ENCODE data around the gene POR. TPM values are rescaled to one million over a fixed set of nuclear protein-coding genes. Genes with fewer than 3 reads are reported as not detected.
A peak's percentile ranks its signal among the peaks of the same experiment; 100 is the strongest.

The POR gene
- total and polyA plus RNA-seq, 2 of the 13 experiments (the other 11 are each of a cell fraction or from before 2014, with no cell fraction given), result 145 to 266 TPM

- TF ChIP-seq HMGXB3 (CRISPR knock-in tag; IDR thresholded peaks at IDR 0.05; ENCODE audit: borderline replicate concordance) (0 out of 2 replicates have a peak, but pooled peaks have one; percentile 16), MIER2 (CRISPR knock-in tag; IDR thresholded peaks at IDR 0.05) (peak; percentile 89), REXO4 (CRISPR knock-in tag; IDR thresholded peaks at IDR 0.05; ENCODE audit: borderline replicate concordance) (no peak), ZNF75D (CRISPR knock-in tag; IDR thresholded peaks at IDR 0.05; ENCODE audit: borderline replicate concordance) (0 out of 2 replicates have a peak, but pooled peaks have one; percentile 35), MXD1 (CRISPR knock-in tag; IDR thresholded peaks at IDR 0.05) (0 out of 2 replicates have a peak, but pooled peaks have one; percentile 31), ZNF687 (CRISPR knock-in tag; IDR thresholded peaks at IDR 0.05) (peak; percentile 53; the same call in 1 of the 2 replicates), SOX6 (IDR thresholded peaks at IDR 0.05) (no peak), SOX6 (CRISPR knock-in tag; IDR thresholded peaks at IDR 0.05) (no peak), ZNF609 (CRISPR knock-in tag; IDR thresholded peaks at IDR 0.05; ENCODE audit: borderline replicate concordance) (0 out of 2 replicates have a peak, but pooled peaks have one; percentile 20)
Observed at GRCh38 chr7:75921479-75921878, 6.5 kb downstream of the POR start (continued).
